ENCODE measurements around the gene NUP98.

GRCh38 chr11:3753110-3753509 lies 44.2 kb downstream of the NUP98 start:
- TF ChIP-seq CTCF (IDR thresholded peaks at IDR 0.05; ENCODE audit: borderline replicate concordance, extremely low read depth, low read length, poor library complexity, severe bottlenecking) = no peak
- TF ChIP-seq EZH2 (IDR thresholded peaks at IDR 0.05; ENCODE audit: borderline replicate concordance, low read depth, low read length, severe bottlenecking) = no peak

Data from DND-41 (cell line).